HepG2 (cell line): ENCODE measurements around the gene DSTYK. TPM values are rescaled to one million over a fixed set of nuclear protein-coding genes. Genes with fewer than 3 reads are reported as not detected.

Experiments used
- ARID4A ChIP-seq: sonication (generic); formaldehyde crosslinking; IDR thresholded peaks from 2 replicates; pipeline ENCODE4 v1.5.0; 2020; ENCODE audit warnings: mild to moderate bottlenecking, missing genetic modification reagents, borderline replicate concordance
- CBFB ChIP-seq: sonication (generic); formaldehyde crosslinking; IDR thresholded peaks from 2 replicates; pipeline ENCODE4 v1.4.0; 2020; ENCODE audit warnings: missing genetic modification reagents
- CHD2 ChIP-seq: IDR thresholded peaks from 2 replicates; pipeline ENCODE4 v1.6.1; 2011; ENCODE audit warnings: low read depth, low read length, improper control_type of control experiment
- FOXA1 ChIP-seq, 2 experiments: fragments of 450-650 bp in 1 of 2; sonication (generic) in 1 of 2; formaldehyde crosslinking in 1 of 2; IDR thresholded peaks; 2 replicates each; pipeline versions ENCODE4 v1.4.0 to v1.6.1; 2016 to 2020; ENCODE audit warnings: missing genetic modification reagents in 1 of 2
- FOXP4 ChIP-seq: sonication (generic); formaldehyde crosslinking; IDR thresholded peaks from 2 replicates; pipeline ENCODE4 v1.4.0; 2020; ENCODE audit warnings: missing genetic modification reagents
- GABPA ChIP-seq, 2 experiments: IDR thresholded peaks; 2 replicates each; pipeline ENCODE4 v1.6.1; 2011 to 2016; ENCODE audit warnings: low read depth in 2 of 2, low read length in 1 of 2, missing biosample characterization in 1 of 2, missing genetic modification characterization in 1 of 2
- HNRNPLL ChIP-seq: fragments of 200-400 bp; formaldehyde crosslinking; IDR thresholded peaks from 2 replicates; pipeline ENCODE4 v1.6.1; 2017; ENCODE audit warnings: mild to moderate bottlenecking, low read depth, low read length; ENCODE audit not compliant: poor library complexity, severe bottlenecking
- HOXA9 ChIP-seq: sonication (generic); formaldehyde crosslinking; IDR thresholded peaks from 2 replicates; pipeline ENCODE4 v1.8.1; 2022; ENCODE audit warnings: missing genetic modification reagents, mild to moderate bottlenecking, moderate library complexity, borderline replicate concordance
- KLF16 ChIP-seq, 2 experiments: sonication (generic) in 1 of 2; formaldehyde crosslinking in 1 of 2; IDR thresholded peaks; 2 replicates each; pipeline versions ENCODE4 v1.6.1 to v1.8.0; 2016 to 2023; ENCODE audit warnings: missing genetic modification reagents in 2 of 2, missing compliant biosample characterization in 1 of 2
- NFIB ChIP-seq: sonication (generic); formaldehyde crosslinking; IDR thresholded peaks from 2 replicates; pipeline ENCODE4 v1.9.0; 2021; ENCODE audit warnings: missing genetic modification reagents, mild to moderate bottlenecking, borderline replicate concordance
- PBX2 ChIP-seq: IDR thresholded peaks from 2 replicates; pipeline ENCODE4 v1.6.1; 2016; ENCODE audit warnings: control low read depth
- PITX1 ChIP-seq: sonication (generic); formaldehyde crosslinking; IDR thresholded peaks from 2 replicates; pipeline ENCODE4 v1.5.1; 2020; ENCODE audit warnings: mild to moderate bottlenecking, missing genetic modification reagents
- SALL1 ChIP-seq: sonication (generic); formaldehyde crosslinking; IDR thresholded peaks from 2 replicates; pipeline ENCODE4 v1.8.0; 2022; ENCODE audit warnings: mild to moderate bottlenecking, missing genetic modification reagents
- ZBTB21 ChIP-seq: sonication (generic); formaldehyde crosslinking; IDR thresholded peaks from 2 replicates; pipeline ENCODE4 v1.4.0; 2020; ENCODE audit warnings: missing genetic modification reagents
- ZBTB38 ChIP-seq: sonication (generic); formaldehyde crosslinking; IDR thresholded peaks from 2 replicates; pipeline ENCODE4 v1.5.1; 2020; ENCODE audit warnings: mild to moderate bottlenecking, missing genetic modification reagents
- ZNF20 ChIP-seq: sonication (generic); formaldehyde crosslinking; IDR thresholded peaks from 2 replicates; pipeline ENCODE4 v1.4.0; 2020; ENCODE audit warnings: mild to moderate bottlenecking, moderate library complexity, missing genetic modification reagents
- ZNF207 ChIP-seq: fragments of 450-650 bp; IDR thresholded peaks from 2 replicates; pipeline ENCODE4 v1.6.1; 2016; ENCODE audit warnings: antibody characterized with exemption, borderline replicate concordance
- ZNF546 ChIP-seq: sonication (generic); formaldehyde crosslinking; conservative IDR thresholded peaks from 2 replicates; pipeline ENCODE4 v1.8.1; 2023; ENCODE audit warnings: mild to moderate bottlenecking, missing genetic modification reagents
- ZNF589 ChIP-seq: sonication (generic); formaldehyde crosslinking; conservative IDR thresholded peaks from 2 replicates; pipeline ENCODE4 v1.8.0; 2022; ENCODE audit warnings: mild to moderate bottlenecking, moderate library complexity, missing genetic modification reagents
- ZNF678 ChIP-seq: sonication (generic); formaldehyde crosslinking; IDR thresholded peaks from 2 replicates; pipeline ENCODE4 v1.4.0; 2020; ENCODE audit warnings: mild to moderate bottlenecking, missing genetic modification reagents
- ZNF792 ChIP-seq: IDR thresholded peaks from 2 replicates; pipeline ENCODE4 v1.6.1; 2016
- polyA plus RNA-seq, 8 experiments: library from polyadenylated mRNA; depleted of rRNA in 3 of 8; stranded (reverse) in 7 of 8; unstranded in 1 of 8; fragments of >200 nt; fragmentation: Illumina TruSeq in 4 of 8; extraction: Trizol in 4 of 8; gene quantifications; 2 replicates each; pipeline versions ENCODE4 v1.2.1 to v1.2.3, GENCODE V29; 2011 to 2016; ENCODE audit warnings: low read depth in 4 of 8, missing spikeins in 1 of 8, mixed read lengths in 1 of 8; ENCODE audit not compliant: insufficient read depth in 1 of 8
- total RNA-seq, 5 experiments: library from RNA; depleted of rRNA; stranded (reverse); fragments of >200 nt; fragmentation: Illumina TruSeq; extraction: Trizol; gene quantifications; 2 replicates each; pipeline ENCODE4 v1.2.3, GENCODE V29; 2016; ENCODE audit warnings: low read depth in 1 of 5

Gene DSTYK
- total and polyA plus RNA-seq, 2 of the 13 experiments (the other 11 are each of a cell fraction or from before 2014, with no cell fraction given) = 2.6 to 4.8 TPM

- TF ChIP-seq GABPA (IDR thresholded peaks at IDR 0.05; ENCODE audit: low read depth, low read length) = peak; percentile 69
- TF ChIP-seq GABPA (CRISPR knock-in tag; IDR thresholded peaks at IDR 0.05; ENCODE audit: low read depth) = peak; percentile 92
- TF ChIP-seq HNRNPLL = peak; percentile 89
- peak; percentile 76 for TF ChIP-seq SALL1
- TF ChIP-seq ZBTB38 = peak; percentile 74
- TF ChIP-seq ZNF678 (CRISPR knock-in tag) = no peak; the same call in 1 of the 2 replicates
- TF ChIP-seq ZNF546 = peak; percentile 81
- TF ChIP-seq FOXA1 (IDR thresholded peaks at IDR 0.05) = no peak
- peak; percentile 46; the same call in 1 of the 2 replicates for TF ChIP-seq FOXA1 (CRISPR knock-in tag; IDR thresholded peaks at IDR 0.05)
- peak; percentile 98 for TF ChIP-seq CBFB (CRISPR knock-in tag)
- TF ChIP-seq FOXP4 = peak; percentile 86
- TF ChIP-seq CHD2 = peak; percentile 89
- TF ChIP-seq ZNF207 = no peak
- TF ChIP-seq KLF16 (CRISPR knock-in tag; IDR thresholded peaks at IDR 0.05) = peak in 1 of 2 experiments; percentile 89; a peak in 2 of 4 replicates
- peak; percentile 71; the same call in 1 of the 2 replicates for TF ChIP-seq ARID4A (CRISPR knock-in tag)
- no peak; the same call in 1 of the 2 replicates for TF ChIP-seq PITX1 (CRISPR knock-in tag)
- TF ChIP-seq ZBTB21 (CRISPR knock-in tag) = 0 out of 2 replicates have a peak, but pooled peaks have one; percentile 18
- TF ChIP-seq ZNF792 (CRISPR knock-in tag) = peak; percentile 85
- peak; percentile 73; the same call in 1 of the 2 replicates for TF ChIP-seq NFIB (CRISPR knock-in tag)
- no peak for TF ChIP-seq PBX2 (CRISPR knock-in tag)
- peak; percentile 77; the same call in 1 of the 2 replicates for TF ChIP-seq ZNF589 (CRISPR knock-in tag)
- TF ChIP-seq HOXA9 (CRISPR knock-in tag) = peak; percentile 75; the same call in 1 of the 2 replicates
- 0 out of 2 replicates have a peak, but pooled peaks have one; percentile 66 for TF ChIP-seq ZNF20 (CRISPR knock-in tag)
Observed at GRCh38 chr1:205211169-205211838, at the start of gene DSTYK (continued).
